Measurements from ENCODE around the gene PPIC.
A peak's percentile ranks its signal among the peaks of the same experiment; 100 is the strongest.

PPIC gene

GRCh38 chr5:123036391-123037103 lies at the start of gene PPIC:
TSS of gene PPIC (minus strand) at chr5:123036725. CDS start at chr5:123036625, 100 bp downstream.
- peak; percentile 47 for DNase-seq

GRCh38 chr5:123085638-123086286 lies 49.2 kb upstream of the PPIC start:
- no peak for DNase-seq

- DNase-seq: no peak
Observed at GRCh38 chr5:123084730-123085605, 48.4 kb upstream of the PPIC start.

GRCh38 chr5:123083298-123083697 lies 46.8 kb upstream of the PPIC start:
- DNase-seq: no peak

- DNase-seq: no peak
Observed at GRCh38 chr5:123080215-123080614, 43.7 kb upstream of the PPIC start.

- no peak for DNase-seq
Observed at GRCh38 chr5:123075521-123076163, 39.1 kb upstream of the PPIC start.

- no peak for DNase-seq
Observed at GRCh38 chr5:123068368-123068938, 31.9 kb upstream of the PPIC start.

- no peak for DNase-seq
Observed at GRCh38 chr5:123066016-123066415, 29.5 kb upstream of the PPIC start.

GRCh38 chr5:123059455-123059854 lies 22.9 kb upstream of the PPIC start:
- no peak for DNase-seq

GRCh38 chr5:123051206-123051605 lies 14.7 kb upstream of the PPIC start:
- no peak for DNase-seq

- no peak for DNase-seq
Observed at GRCh38 chr5:123047706-123048105, 11.2 kb upstream of the PPIC start.

GRCh38 chr5:123046222-123046621 lies 9.7 kb upstream of the PPIC start:
- no peak for DNase-seq

- DNase-seq: no peak
Observed at GRCh38 chr5:123044926-123045617, 8.5 kb upstream of the PPIC start.

GRCh38 chr5:123039673-123040072 lies 3.1 kb upstream of the PPIC start:
- DNase-seq: no peak

- DNase-seq: no peak
Observed at GRCh38 chr5:123037104-123037418, 536 bp upstream of the PPIC start.

GRCh38 chr5:123035918-123036390 lies 571 bp downstream of the PPIC start:
- no peak for DNase-seq

GRCh38 chr5:123035360-123035917 lies 1.1 kb downstream of the PPIC start:
- DNase-seq: peak; percentile 13

GRCh38 chr5:123033157-123033671 lies 3.3 kb downstream of the PPIC start:
- DNase-seq: no peak

- no peak for DNase-seq
Observed at GRCh38 chr5:123028222-123028621, 8.3 kb downstream of the PPIC start.

- no peak for DNase-seq
Observed at GRCh38 chr5:123014689-123015088, 21.8 kb downstream of the PPIC start.

- DNase-seq: peak; percentile 11
Observed at GRCh38 chr5:123012321-123012720, 24.2 kb downstream of the PPIC start.

GRCh38 chr5:123007754-123008153 lies 28.8 kb downstream of the PPIC start:
- no peak for DNase-seq
